OCI-LY3 (cell line): Measurements from ENCODE around the gene CHRNB4.

Experiments
- CTCF ChIP-seq: fragments of 200-600, 300-600 bp; sonication (generic); IDR thresholded peaks from 2 replicates; pipeline ENCODE4 v1.5.1; 2014; ENCODE audit warnings: antibody characterized with exemption, low read length, low read depth
- EZH2phosphoT487 ChIP-seq: fragments of 200-600 bp; shearing (Covaris generic); IDR thresholded peaks from 2 replicates; pipeline ENCODE4 v1.6.1; 2018; ENCODE audit warnings: antibody characterized with exemption, mixed run types, low read depth

GRCh38 chr15:78673476-78673875 is 32.5 kb upstream of the CHRNB4 start:
- TF ChIP-seq EZH2phosphoT487 (no peak), CTCF (no peak)
